K562 (cell line): ENCODE measurements around the gene ERC2.

Experiments
- BHLHE40 ChIP-seq: IDR thresholded peaks from 2 replicates; pipeline ENCODE4 v1.6.1; 2011; ENCODE audit warnings: low read length, improper control_type of control experiment
- CREM ChIP-seq: IDR thresholded peaks from 2 replicates; pipeline ENCODE4 v1.6.1; 2014; ENCODE audit warnings: antibody characterized with exemption, low read depth
- JUN ChIP-seq, 2 experiments: sonication (generic) in 1 of 2; formaldehyde crosslinking in 1 of 2; IDR thresholded peaks; 2 replicates each; pipeline versions ENCODE4 v1.6.1 to v1.8.0; 2012 to 2022; ENCODE audit warnings: borderline replicate concordance in 2 of 2, mild to moderate bottlenecking in 2 of 2, improper control_type of control experiment in 1 of 2, low read depth in 1 of 2, low read length in 1 of 2, missing genetic modification reagents in 1 of 2
- JUNB ChIP-seq: fragments of 450-650 bp; formaldehyde crosslinking; conservative IDR thresholded peaks from 2 replicates; pipeline ENCODE4 v1.4.0; 2020; ENCODE audit warnings: mild to moderate bottlenecking
- RBM25 ChIP-seq: fragments of 200-400 bp; formaldehyde crosslinking; IDR thresholded peaks from 2 replicates; pipeline ENCODE4 v1.6.1; 2018; ENCODE audit warnings: low read length, low read depth, moderate library complexity; ENCODE audit not compliant: severe bottlenecking
- TOE1 ChIP-seq, 2 experiments: fragments of 450-650 bp in 1 of 2; sonication (generic) in 1 of 2; formaldehyde crosslinking in 1 of 2; IDR thresholded peaks; 2 replicates each; pipeline versions ENCODE4 v1.7.1 to v1.8.0; 2016 to 2022; ENCODE audit warnings: borderline replicate concordance in 2 of 2, mild to moderate bottlenecking in 2 of 2, antibody characterized with exemption in 1 of 2, inconsistent platforms in 1 of 2, low read depth in 1 of 2, missing genetic modification reagents in 1 of 2, moderate library complexity in 1 of 2
- ZNF780A ChIP-seq: fragments of 250-450 bp; sonication (Bioruptor Pico); IDR thresholded peaks from 2 replicates; pipeline ENCODE4 v1.5.0; 2021; ENCODE audit warnings: mild to moderate bottlenecking
- ZNF830 ChIP-seq: fragments of 250-450 bp; sonication (Bioruptor Pico); IDR thresholded peaks from 2 replicates; pipeline ENCODE4 v1.5.0; 2021; ENCODE audit warnings: mild to moderate bottlenecking
- TF ChIP-seq, protein P1 (sequence below): fragments of 250-450 bp; sonication (Bioruptor Pico); IDR thresholded peaks from 2 replicates; pipeline ENCODE4 v1.5.0; 2020; ENCODE audit warnings: mild to moderate bottlenecking, borderline replicate concordance
- TF ChIP-seq, protein P2 (sequence below), 3 experiments: IDR thresholded peaks in 2 of 3; conservative IDR thresholded peaks in 1 of 3; 2 replicates each; pipeline ENCODE4 v1.5.1; 2011 to 2012; ENCODE audit warnings: low read length in 3 of 3, mild to moderate bottlenecking in 3 of 3, control low read depth in 2 of 3, improper control_type of control experiment in 1 of 3, inconsistent platforms in 1 of 3, low read depth in 1 of 3, mixed read lengths in 1 of 3, moderate library complexity in 1 of 3; ENCODE audit not compliant: insufficient read depth in 2 of 3

DNA sequence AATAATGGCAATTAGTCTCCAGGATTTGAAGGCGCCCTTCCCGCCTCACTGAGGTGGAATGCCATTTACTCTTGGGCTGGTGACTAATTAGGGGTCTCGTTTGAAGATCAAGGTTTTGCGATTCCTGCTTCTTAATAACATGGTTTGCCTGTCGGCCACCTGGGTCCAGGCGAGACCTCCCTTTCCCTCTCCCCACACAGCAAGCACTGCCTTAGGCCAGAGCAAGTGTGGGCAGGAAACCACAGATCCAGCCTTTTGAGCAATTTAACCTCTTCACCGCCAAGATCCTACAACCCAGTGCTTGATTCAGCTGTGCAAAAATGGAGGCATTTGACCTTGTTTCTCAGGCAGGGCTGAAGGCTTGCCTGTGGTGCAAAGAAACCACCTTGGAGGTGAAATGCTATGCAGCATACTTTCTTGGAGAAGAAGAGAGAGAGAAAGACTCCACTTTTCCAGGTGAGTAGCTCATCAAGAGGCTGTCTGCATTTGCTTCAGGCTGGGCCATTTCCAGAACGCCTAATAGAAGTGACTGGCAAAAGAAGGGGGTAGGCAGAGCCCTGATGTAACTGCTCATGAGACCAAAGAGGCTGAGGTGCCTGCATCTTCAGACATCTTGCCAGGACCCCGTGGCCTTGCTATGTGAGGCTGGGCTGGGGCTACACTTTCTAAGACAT, 947.1 kb downstream of the ERC2 start:
- TF ChIP-seq JUNB (CRISPR knock-in tag) = no peak
- no peak for TF ChIP-seq CREM
- no peak for TF ChIP-seq JUN (IDR thresholded peaks at IDR 0.05; ENCODE audit: borderline replicate concordance, low read depth, low read length)
- TF ChIP-seq JUN (CRISPR knock-in tag; IDR thresholded peaks at IDR 0.05; ENCODE audit: borderline replicate concordance) = no peak
- TF ChIP-seq BHLHE40 = no peak
- TF ChIP-seq, protein P1, sequence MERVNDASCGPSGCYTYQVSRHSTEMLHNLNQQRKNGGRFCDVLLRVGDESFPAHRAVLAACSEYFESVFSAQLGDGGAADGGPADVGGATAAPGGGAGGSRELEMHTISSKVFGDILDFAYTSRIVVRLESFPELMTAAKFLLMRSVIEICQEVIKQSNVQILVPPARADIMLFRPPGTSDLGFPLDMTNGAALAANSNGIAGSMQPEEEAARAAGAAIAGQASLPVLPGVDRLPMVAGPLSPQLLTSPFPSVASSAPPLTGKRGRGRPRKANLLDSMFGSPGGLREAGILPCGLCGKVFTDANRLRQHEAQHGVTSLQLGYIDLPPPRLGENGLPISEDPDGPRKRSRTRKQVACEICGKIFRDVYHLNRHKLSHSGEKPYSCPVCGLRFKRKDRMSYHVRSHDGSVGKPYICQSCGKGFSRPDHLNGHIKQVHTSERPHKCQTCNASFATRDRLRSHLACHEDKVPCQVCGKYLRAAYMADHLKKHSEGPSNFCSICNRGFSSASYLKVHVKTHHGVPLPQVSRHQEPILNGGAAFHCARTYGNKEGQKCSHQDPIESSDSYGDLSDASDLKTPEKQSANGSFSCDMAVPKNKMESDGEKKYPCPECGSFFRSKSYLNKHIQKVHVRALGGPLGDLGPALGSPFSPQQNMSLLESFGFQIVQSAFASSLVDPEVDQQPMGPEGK (CRISPR knock-in tag) = no peak
- TF ChIP-seq ZNF780A (CRISPR knock-in tag) = no peak
- TF ChIP-seq TOE1 (IDR thresholded peaks at IDR 0.05; ENCODE audit: borderline replicate concordance) = no peak
- no peak for TF ChIP-seq TOE1 (CRISPR knock-in tag; IDR thresholded peaks at IDR 0.05; ENCODE audit: borderline replicate concordance, low read depth)
- TF ChIP-seq RBM25 = no peak
- TF ChIP-seq ZNF830 (CRISPR knock-in tag) = no peak
- TF ChIP-seq, protein P2, sequence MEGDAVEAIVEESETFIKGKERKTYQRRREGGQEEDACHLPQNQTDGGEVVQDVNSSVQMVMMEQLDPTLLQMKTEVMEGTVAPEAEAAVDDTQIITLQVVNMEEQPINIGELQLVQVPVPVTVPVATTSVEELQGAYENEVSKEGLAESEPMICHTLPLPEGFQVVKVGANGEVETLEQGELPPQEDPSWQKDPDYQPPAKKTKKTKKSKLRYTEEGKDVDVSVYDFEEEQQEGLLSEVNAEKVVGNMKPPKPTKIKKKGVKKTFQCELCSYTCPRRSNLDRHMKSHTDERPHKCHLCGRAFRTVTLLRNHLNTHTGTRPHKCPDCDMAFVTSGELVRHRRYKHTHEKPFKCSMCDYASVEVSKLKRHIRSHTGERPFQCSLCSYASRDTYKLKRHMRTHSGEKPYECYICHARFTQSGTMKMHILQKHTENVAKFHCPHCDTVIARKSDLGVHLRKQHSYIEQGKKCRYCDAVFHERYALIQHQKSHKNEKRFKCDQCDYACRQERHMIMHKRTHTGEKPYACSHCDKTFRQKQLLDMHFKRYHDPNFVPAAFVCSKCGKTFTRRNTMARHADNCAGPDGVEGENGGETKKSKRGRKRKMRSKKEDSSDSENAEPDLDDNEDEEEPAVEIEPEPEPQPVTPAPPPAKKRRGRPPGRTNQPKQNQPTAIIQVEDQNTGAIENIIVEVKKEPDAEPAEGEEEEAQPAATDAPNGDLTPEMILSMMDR (IDR thresholded peaks at IDR 0.05 in 2 of 3, conservative IDR thresholded peaks at IDR 0.05 in 1 of 3; ENCODE audit: insufficient read depth in 2 of 3, low read depth in 1 of 3, low read length in 3 of 3) = no peak
